ENCODE measurements around the gene TNFSF8.

TNFSF8 gene

GRCh38 chr9:114864471-114864870, 65.9 kb downstream of the TNFSF8 start:
- no peak for DNase-seq

GRCh38 chr9:114861922-114862605, 68.3 kb downstream of the TNFSF8 start:
- DNase-seq: no peak

DNA sequence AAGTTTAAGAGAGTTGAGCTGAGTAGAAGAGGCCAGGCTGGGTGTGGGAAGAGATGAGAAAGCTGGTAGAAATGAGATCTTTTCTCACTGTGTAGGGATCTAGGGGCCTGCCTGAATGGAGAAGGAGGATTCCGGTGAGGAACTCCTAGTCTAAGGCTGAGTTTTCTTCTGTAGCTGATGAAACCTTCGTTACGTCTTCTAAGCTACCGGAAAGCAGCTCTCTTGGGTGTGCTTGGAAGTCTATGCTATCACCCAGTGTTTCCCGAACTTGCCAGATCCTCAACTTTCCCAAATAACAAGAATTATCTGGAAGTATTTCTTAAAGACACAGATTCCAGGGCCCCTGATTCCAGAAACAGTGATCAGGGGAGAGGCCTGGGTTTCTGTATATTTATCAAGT, 69.1 kb downstream of the TNFSF8 start:
- no peak for DNase-seq

DNA sequence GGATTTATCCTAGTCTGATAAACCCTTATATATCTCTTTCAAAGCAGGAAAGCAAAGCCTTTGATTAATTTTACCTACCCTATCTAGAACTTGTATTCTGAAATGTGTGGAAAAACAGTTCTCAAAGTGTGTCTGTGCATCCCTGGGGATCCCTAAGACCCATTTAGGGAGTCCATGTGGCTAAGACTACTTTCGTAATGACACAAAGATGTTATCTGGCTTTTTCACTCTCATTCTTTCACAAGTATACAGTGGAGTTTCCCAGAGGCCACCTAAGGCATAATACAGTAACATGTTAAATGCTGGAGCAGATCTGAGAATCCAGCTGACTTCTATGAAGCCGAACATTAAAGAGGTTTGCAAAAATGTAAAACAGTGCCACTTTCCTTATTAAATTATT, 70.2 kb downstream of the TNFSF8 start:
- no peak for DNase-seq

GRCh38 chr9:114856942-114857315, 73.5 kb downstream of the TNFSF8 start:
- no peak for DNase-seq

DNA sequence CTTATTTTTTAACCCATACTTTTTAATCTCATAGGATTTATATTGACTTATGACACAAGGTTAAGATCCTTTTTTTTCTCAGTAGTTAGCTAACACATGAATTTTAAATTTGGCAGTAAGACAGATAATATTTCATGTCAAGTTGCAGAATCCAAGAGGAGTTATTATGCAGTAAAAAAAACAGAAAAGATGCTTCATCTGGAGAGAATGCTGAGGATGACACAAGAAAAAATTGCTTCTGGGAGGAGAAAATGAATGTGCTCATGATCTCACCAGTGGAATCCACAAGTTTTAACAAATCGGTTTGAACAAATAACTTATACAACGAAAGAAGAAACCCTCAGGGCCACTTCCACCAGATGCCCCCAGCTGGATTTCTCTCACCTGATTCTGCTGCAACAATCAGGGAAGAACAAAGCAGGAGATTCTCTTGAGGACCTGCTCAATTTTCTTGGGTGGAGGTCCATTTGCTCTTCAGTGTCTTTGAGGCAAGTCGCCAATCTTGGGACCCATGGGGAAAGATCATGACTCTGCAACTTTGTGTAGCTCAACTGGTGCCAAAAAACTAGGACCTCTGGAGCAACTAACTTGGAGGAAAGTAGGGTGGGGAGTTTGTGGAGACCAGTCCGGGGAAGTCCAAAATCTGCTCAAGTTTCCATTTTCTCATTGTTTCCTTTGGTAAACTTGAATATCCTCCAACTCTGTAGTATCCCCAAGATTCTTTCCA, 74.0 kb downstream of the TNFSF8 start:
- no peak for DNase-seq

DNA sequence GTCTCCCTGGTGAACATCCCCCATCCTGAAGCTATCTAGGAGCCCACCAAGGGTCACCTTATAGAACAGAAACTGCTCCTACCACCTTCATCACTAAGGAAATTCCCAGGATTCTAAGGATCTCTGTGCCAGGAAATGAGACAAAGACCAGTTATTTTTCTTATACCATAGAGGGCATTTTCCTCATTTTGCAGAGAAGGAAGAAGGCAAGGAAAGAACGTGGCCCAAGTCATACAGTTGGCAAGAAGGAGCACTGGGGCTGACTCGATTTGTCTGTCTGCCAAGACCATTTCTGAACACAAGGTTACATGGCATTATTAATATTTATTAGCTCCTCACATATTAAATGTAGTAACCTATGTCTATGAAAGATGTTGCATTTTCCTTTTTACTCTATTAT, 74.9 kb downstream of the TNFSF8 start:
- no peak for DNase-seq

DNA sequence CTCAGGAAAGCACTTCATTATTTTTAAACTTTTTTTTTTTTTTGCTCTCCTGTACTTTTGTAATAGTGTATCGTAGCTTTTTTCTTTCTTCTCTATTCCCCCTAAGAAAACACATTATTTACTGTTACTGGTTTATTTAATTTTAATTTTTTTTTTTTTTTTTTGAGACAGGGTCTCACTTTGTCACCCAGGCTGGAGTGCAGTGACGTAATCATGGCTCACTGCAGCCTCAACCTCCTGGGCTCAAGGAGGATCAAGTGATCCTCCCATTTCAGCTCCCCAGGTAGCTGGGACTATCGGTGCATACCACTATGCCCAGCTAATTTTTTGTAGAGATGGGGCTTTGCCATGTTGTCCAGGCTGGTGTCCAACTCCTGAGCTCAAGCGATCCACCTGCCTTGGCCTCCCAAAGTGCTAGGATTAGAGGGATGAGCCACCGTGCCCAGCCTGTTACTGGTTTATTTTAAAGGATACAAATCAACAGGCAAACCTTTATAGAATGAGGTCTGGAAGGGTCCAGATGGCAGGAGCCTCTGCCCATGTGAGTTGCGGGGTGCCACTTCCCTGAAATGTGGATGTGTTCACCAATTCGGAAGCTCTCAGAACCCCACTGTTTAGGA, 75.5 kb downstream of the TNFSF8 start:
- DNase-seq: no peak

- DNase-seq: no peak
Measured at GRCh38 chr9:114853071-114853855, 77.1 kb downstream of the TNFSF8 start.

- DNase-seq: no peak
Measured at GRCh38 chr9:114852050-114852594, 78.3 kb downstream of the TNFSF8 start.

DNA sequence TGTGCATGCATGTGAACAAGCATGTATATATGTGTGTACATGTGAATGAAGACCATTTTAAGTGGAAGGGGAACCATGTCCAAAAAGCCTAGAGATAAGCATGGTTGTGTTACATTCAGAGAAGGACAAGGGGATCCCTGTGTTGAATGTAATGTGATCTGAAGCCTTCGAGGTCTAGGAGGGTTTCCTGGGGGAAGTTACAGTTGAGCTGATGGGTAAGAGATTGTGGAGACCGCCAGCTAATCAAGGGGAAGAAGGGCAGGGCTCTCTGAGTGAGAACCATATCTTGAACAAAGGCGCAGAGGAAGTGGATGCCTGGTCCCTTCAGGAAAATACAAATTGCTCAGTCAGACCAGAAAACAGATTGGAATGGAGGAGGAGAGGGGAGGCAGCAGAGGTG, 79.1 kb downstream of the TNFSF8 start:
- DNase-seq: no peak

Measured in stimulated activated naive CD4-positive, alpha-beta T cell treated with Interleukin-2 at 50 U/mL for 16 hours (primary cell).